Gastroesophageal sphincter (tissue), 4 donors: Measurements from ENCODE around the gene CADM1. TPM values are rescaled to one million over a fixed set of nuclear protein-coding genes. Genes with fewer than 3 reads are reported as not detected.

ENCODE experiments used
- ATAC-seq: fragments of 150-250 bp; one replicate; pipeline ENCODE4 v1.9.1; 2016; ENCODE audit warnings: mild to moderate bottlenecking, moderate library complexity
- H3K27ac ChIP-seq, 4 donors: fragments of 200-600 bp; sonication (generic) in 3 of 4; 1 replicate in 3 of 4; 2 replicates in 1 of 4; pipeline ENCODE4 v1.5.1; 2016 to 2019
- H3K27me3 ChIP-seq: fragments of 200-600 bp; sonication (generic); one replicate; pipeline ENCODE4 v1.5.1; 2019
- H3K36me3 ChIP-seq, 2 donors: fragments of 200-600 bp; sonication (generic); one replicate each; pipeline ENCODE4 v1.5.1; 2019; ENCODE audit warnings: control low read depth in 1 of 2
- H3K4me1 ChIP-seq, 3 donors: fragments of 200-600 bp; sonication (generic); 1 replicate in 2 of 3; 2 replicates in 1 of 3; pipeline ENCODE4 v1.5.1; 2016 to 2019; ENCODE audit warnings: control low read depth in 2 of 3
- H3K4me3 ChIP-seq, 2 donors: fragments of 200-600 bp; sonication (generic); one replicate each; pipeline ENCODE4 v1.5.1; 2019; ENCODE audit warnings: mild to moderate bottlenecking in 1 of 2, moderate library complexity in 1 of 2
- H3K9me3 ChIP-seq, 3 donors: fragments of 200-600 bp; sonication (generic); one replicate each; pipeline ENCODE4 v1.5.1; 2017 to 2019; ENCODE audit warnings: control low read depth in 2 of 3
- CTCF ChIP-seq, 4 experiments: fragments of 200-600 bp in 2 of 4; fragments of 450-650 bp in 2 of 4; sonication (generic) in 1 of 4; IDR thresholded peaks; one replicate each; pipeline ENCODE4 v1.5.1; 2017 to 2019; ENCODE audit warnings: antibody characterized with exemption in 4 of 4, mild to moderate bottlenecking in 2 of 4, moderate library complexity in 2 of 4
- EP300 ChIP-seq: sonication (generic); formaldehyde crosslinking; IDR thresholded peaks from one replicate; pipeline ENCODE4 v1.6.1; 2017; ENCODE audit warnings: antibody characterized with exemption, mild to moderate bottlenecking
- POLR2A ChIP-seq, 2 donors: fragments of 450-650 bp; IDR thresholded peaks; one replicate each; pipeline ENCODE4 v1.6.1; 2017; ENCODE audit warnings: antibody characterized with exemption in 2 of 2, mild to moderate bottlenecking in 2 of 2, moderate library complexity in 1 of 2
- POLR2AphosphoS5 ChIP-seq: sonication (generic); formaldehyde crosslinking; IDR thresholded peaks from one replicate; pipeline ENCODE4 v1.6.1; 2017; ENCODE audit warnings: antibody characterized with exemption
- WGBS, 2 donors: methylation state at CpG; one replicate each; pipeline ENCODE4 v1.1.5; 2018; ENCODE audit warnings: low coverage in 1 of 2; 5-methylcytosine and 5-hydroxymethylcytosine counted together
- total RNA-seq, 4 donors: library from RNA; depleted of rRNA; stranded (reverse); fragments of >200 nt; gene quantifications; one replicate each; pipeline ENCODE4 v1.1.0, GENCODE V29; 2016

The CADM1 gene
- total RNA-seq, 4 donors from 2014 or later, result 10.4 to 23.5 (median 17.1) TPM

GRCh38 chr11:115361025-115361424 is 143.2 kb downstream of the CADM1 start:
- no peaks in the 10 kb centered on the region for H3K9me3 ChIP-seq
- no peaks in the 10 kb centered on the region for H3K36me3 ChIP-seq
- TF ChIP-seq POLR2A (IDR thresholded peaks at IDR 0.05), result no peak
- TF ChIP-seq EP300, result no peak
- no peak for TF ChIP-seq CTCF (IDR thresholded peaks at IDR 0.05)
- no peak for TF ChIP-seq POLR2AphosphoS5
- no peaks in the 10 kb centered on the region for H3K27me3 ChIP-seq
- no peak for ATAC-seq
- no peaks in the 10 kb centered on the region for H3K4me1 ChIP-seq
- 92% methylated on average over 1 of the region's 1 CpG; no CpG with 5 or more reads in 1 of the 2 donors for WGBS, 2 donors
- H3K4me3 ChIP-seq, result no peak overlapping the region
- H3K27ac ChIP-seq, result no peak overlapping the region

- WGBS, 2 donors, result 63 to 81% methylated on average over 6 to 7 of the region's 7 CpGs
- Histone ChIP-seq H3K27ac (no peak overlapping the region), H3K9me3 (no peaks in the 10 kb centered on the region), H3K4me3 (no peak overlapping the region), H3K36me3 (no peaks in the 10 kb centered on the region), H3K27me3 (no peaks in the 10 kb centered on the region), H3K4me1 (no peaks in the 10 kb centered on the region)
- ATAC-seq, result no peak
- TF ChIP-seq EP300 (no peak), POLR2AphosphoS5 (no peak), POLR2A (IDR thresholded peaks at IDR 0.05) (no peak), CTCF (IDR thresholded peaks at IDR 0.05) (no peak)
Observed at GRCh38 chr11:115360186-115360824, 143.9 kb downstream of the CADM1 start.

GRCh38 chr11:115357066-115357465 is 147.1 kb downstream of the CADM1 start:
- no peaks in the 10 kb centered on the region for H3K36me3 ChIP-seq
- 14 to 24% methylated on average over 3 to 5 of the region's 5 CpGs for WGBS, 2 donors
- no peaks in the 10 kb centered on the region for H3K4me1 ChIP-seq
- no peak overlapping the region for H3K4me3 ChIP-seq
- ATAC-seq, result no peak
- TF ChIP-seq CTCF (IDR thresholded peaks at IDR 0.05), result no peak
- no peak for TF ChIP-seq EP300
- no peak for TF ChIP-seq POLR2AphosphoS5
- no peak for TF ChIP-seq POLR2A (IDR thresholded peaks at IDR 0.05)
- H3K27me3 ChIP-seq, result no peaks in the 10 kb centered on the region
- no peak overlapping the region for H3K27ac ChIP-seq
- no peaks in the 10 kb centered on the region for H3K9me3 ChIP-seq

- TF ChIP-seq POLR2A (IDR thresholded peaks at IDR 0.05) (no peak), POLR2AphosphoS5 (no peak), CTCF (IDR thresholded peaks at IDR 0.05) (no peak), EP300 (no peak)
- Histone ChIP-seq H3K27ac (no peak overlapping the region), H3K4me3 (no peak overlapping the region), H3K36me3 (no peaks in the 10 kb centered on the region), H3K27me3 (no peaks in the 10 kb centered on the region), H3K4me1 (no peaks in the 10 kb centered on the region), H3K9me3 (no peaks in the 10 kb centered on the region)
- WGBS, 2 donors, result 73 to 74% methylated on average over 5 to 6 of the region's 6 CpGs
- ATAC-seq, result no peak
Observed at GRCh38 chr11:115352805-115353485, 151.3 kb downstream of the CADM1 start.
